Esophagus squamous epithelium (tissue), 4 donors: ENCODE measurements around the gene ARL8B.

Experiments used
- POLR2A ChIP-seq, 4 donors: fragments of 450-650 bp; IDR thresholded peaks; one replicate each; pipeline ENCODE4 v1.6.1; 2017; ENCODE audit warnings: antibody characterized with exemption in 4 of 4, mild to moderate bottlenecking in 4 of 4, moderate library complexity in 3 of 4
- TF ChIP-seq, protein P1 (sequence below), 6 experiments: fragments of 450-650 bp in 4 of 6; fragments of 200-600 bp in 2 of 6; sonication (generic) in 2 of 6; IDR thresholded peaks; one replicate each; pipeline ENCODE4 v1.5.1; 2016 to 2019; ENCODE audit warnings: antibody characterized with exemption in 6 of 6, mild to moderate bottlenecking in 4 of 6, moderate library complexity in 4 of 6

DNA sequence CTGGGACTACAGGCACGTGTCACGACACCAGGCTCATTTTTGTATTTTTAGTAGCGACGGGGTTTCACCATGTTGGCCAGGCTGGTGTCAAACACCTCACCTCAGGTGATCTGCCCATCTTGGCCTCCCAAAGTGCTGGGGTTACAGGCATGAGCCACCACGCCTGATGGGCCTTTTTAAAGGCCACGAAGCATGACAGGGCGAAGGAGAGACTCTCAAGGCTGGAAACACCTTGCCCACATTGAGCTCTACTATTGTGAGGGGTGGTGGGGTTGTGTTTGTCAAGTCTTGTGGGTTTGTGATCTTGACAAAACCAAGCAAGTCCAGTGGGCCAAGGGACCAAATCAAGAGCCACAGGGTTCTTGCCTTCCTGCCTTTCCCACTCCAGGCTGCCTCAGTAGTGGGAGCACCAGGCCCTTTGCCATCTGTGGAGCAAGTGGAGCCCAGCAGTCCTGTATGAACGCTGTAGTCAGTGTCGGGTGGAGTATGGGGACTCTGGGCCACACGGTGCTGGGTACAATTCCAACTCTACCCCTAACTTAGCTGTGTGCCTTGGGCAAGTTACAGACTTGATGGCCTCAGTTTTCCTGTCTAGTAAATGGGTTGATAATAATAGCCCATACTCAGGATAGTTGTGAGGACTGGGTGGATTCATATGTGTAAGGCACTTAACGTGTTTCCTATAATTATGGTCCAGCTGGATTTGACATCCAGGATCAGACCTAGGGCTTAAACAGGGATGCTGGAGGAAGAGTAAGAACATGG lies 98.8 kb downstream of the ARL8B start:
- TF ChIP-seq POLR2A (IDR thresholded peaks at IDR 0.05) = no peak
- TF ChIP-seq, protein P1, sequence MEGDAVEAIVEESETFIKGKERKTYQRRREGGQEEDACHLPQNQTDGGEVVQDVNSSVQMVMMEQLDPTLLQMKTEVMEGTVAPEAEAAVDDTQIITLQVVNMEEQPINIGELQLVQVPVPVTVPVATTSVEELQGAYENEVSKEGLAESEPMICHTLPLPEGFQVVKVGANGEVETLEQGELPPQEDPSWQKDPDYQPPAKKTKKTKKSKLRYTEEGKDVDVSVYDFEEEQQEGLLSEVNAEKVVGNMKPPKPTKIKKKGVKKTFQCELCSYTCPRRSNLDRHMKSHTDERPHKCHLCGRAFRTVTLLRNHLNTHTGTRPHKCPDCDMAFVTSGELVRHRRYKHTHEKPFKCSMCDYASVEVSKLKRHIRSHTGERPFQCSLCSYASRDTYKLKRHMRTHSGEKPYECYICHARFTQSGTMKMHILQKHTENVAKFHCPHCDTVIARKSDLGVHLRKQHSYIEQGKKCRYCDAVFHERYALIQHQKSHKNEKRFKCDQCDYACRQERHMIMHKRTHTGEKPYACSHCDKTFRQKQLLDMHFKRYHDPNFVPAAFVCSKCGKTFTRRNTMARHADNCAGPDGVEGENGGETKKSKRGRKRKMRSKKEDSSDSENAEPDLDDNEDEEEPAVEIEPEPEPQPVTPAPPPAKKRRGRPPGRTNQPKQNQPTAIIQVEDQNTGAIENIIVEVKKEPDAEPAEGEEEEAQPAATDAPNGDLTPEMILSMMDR (IDR thresholded peaks at IDR 0.05) = no peak
